ENCODE measurements around the gene APBB2.

APBB2 gene

DNA sequence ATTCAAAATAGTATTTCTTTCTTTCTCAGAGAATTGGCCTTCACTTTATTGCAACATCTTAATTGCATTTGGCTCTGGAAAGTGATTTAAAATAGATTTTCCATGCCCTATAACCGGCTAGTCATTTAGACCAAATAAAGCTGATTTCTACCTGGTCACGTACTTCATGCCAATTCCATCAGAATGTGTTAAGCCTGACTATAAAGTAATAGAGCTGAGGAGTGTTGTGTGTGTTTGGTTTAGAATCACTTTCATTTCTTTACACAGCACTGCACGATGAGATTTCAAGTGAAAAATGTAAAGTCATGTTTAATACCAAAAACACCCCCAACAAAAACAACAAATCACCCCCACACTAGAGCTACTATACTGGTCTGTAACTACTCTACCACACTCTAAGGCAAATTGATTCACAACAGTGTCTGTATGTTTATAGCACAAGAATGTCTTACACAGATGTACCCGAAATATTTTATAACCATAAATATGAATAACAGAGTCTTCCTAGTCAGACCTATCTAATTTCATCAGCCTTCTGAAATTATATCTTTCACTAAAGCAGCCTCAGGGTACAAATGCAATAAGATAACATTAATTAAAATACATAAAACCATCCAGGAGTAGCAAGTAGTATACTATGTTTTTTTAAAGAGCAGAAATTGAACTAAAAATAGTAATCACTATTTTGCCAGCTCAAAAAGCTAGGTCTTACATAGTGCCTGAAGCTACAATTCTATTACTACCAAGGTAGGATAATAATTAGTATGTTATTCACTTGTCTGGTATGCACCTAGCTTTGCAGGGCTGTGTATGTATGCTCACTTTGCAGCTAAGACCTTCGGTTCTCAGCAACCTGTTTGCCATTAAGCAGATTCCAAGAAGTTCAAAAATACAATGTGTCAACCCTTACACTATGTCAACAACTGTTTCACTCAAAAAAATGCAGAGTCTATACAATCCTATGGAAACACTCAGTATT is 28.4 kb downstream of the APBB2 start:
- no peak for DNase-seq

DNA sequence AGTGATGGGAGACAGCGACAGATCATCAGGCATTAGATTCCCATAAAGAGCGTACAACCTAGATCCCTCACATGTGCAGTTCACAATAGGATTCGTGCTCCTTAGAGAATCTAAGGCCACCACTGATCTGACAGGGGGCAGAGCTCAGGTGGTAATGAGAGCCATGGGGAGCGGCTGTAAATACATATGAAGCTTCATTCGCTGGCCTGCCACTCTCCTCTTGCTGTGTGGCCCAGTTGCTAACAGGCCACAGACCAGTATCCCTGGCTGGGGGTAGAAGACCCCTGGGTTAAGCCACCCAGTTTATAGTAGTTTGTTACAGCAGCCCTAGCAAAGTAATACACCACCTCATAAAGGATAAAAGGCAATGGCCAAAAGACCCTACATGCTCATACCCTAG is 30.3 kb downstream of the APBB2 start:
- DNase-seq, result no peak

DNA sequence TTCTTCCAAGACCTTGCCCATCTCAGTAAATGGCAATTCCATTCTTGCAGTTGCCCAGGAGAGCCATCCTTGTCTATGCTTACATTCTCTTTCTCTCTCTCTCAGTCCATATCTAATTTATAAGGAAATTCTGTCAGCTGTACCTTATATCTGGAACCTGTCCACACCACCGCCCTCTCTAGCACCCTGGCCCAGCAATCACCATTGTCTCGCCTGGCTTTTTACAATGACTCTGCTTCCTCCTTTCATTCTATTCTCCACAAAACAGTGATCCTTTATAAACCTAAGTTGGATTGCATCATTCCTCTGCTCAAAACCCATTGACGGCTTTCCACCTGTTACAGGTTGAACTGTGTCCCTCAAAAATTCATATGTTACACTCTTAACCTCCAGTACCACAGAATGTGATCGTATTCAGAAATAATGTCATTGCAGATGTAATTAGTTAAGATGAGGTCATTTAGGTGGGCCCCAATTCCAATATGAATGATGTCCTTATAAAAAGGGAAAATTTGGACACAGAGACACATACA is 31.3 kb downstream of the APBB2 start:
- DNase-seq, result no peak

DNA sequence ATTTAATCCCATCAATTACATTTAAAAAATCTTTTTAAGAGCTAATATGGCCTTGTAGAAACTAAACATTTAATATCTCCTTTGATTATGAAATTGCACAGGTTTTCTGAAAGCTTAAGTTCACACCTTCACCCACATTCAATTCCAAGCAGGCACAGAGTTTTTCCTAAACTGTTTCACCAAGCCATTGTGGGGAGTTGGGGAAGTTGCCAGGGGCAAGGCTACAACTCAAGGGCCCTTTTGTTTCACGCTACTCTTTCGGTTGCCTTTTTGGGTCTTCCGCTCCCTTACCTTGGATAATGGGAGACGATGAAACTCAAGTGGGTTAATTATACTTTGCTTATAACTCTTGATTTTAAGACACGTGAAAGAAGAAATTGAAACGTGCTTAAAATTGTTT is 33.3 kb downstream of the APBB2 start:
- no peak for DNase-seq

DNA sequence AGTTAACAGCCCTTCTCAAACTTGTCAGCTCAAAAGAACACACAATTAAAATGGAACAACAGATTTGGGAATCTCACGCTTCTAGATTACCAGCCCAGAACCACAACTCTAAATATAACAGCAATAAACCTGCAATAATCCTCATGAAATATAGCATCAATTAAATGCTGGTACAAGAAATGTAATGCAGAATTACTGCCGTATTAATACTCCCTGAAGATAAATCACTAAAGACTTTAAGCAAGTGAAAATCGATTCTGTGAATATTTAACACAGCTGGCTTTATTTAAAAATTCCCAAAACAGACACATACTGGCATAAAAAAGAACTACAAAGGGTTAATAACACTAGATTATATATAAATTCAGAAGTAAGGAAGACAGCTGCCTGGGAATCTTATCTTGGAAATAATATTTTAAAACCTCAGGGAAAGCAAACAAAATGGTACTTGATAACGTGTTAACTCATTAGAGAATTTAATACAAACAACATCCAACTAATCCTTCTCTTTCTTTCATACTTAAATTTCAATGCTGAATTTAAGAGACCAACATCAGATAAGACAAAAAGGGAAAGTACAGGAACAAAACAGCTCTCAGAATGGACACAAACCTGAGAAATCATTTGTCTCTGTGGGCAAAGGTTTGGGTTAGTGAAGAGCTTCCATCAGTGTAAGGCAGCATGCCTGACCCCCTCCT is 34.7 kb downstream of the APBB2 start:
- no peak for DNase-seq

DNA sequence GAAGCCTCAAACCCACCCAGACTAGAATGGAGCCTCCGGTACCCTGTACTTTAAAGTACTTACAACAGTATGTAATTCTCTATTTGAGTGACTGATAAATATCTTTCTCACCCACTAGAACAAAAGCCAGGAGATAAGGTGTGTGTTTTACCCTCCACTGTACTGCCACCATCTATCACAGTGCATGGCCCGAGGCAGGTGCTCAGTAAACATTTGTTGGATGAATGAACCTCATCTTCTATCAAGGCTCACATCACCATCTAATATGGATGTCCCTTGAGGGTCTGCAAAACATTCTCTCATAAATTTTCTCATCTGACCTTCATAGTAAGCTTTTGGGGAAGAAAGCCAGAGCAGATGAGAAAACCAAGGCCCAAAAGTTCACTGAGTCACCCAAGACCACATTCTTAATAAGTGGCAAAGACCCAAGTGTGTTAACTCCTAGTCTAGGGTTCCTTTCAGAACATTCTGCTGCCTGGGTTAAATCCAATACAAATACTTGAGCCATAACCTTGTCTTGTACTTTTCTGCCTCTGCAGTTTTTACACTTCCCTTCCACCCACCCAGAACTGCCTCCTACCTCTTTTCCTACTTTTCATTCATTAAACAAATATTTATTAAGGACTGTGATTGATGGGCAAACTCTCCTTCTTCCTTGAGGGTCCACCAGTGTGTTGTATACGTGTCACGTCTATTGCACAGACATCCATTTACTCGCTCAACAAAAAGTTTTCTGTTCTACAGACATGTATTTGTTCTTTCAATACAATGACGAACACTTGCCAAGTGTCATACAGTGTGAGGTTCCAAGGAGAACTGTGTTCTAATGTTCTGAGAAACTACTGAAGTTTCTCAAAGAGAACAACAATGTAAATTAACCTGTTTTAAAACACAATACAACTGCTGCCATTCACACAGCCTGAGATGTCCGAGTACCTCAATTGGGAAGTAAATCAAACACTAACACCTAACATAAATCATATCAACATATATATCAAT is 35.7 kb downstream of the APBB2 start:
- no peak for DNase-seq

DNA sequence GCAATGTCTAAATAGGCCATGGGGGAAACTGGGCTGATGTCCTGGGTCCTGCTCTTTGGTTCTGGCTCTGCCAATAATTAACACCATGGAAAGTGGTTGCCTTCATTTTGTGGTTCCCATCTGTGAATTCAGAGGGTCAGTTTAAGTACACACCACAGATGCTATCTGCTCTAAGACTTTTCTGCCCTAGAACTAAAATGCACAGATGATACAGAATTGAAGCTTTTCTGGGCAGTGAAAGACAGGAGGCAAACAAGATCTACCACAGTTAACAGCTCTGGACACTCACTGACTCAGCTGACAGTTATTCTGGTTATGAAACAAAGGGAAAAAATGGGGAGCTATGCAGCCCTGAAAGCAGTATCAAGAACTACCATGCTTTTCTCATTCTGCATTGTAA is 37.3 kb downstream of the APBB2 start:
- DNase-seq, result no peak

DNA sequence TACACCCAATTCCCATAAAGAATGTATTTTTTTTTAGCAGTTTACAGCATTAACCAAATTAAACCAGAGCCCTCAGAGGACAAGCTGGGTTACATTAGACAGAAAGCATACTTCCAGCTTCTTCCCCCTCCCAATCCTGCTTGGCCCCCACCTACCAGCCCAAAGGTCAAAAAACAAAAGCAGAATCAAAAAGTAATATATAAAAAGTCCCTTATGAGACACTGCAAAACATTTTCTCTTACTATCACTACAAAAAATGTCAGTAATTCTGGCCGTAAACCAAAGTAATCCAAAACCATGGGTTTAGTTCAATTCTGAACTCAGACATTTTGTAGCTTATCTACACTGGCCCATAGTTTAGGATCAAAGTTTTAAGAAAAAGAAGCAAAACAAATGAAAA is 38.0 kb downstream of the APBB2 start:
- no peak for DNase-seq

DNA sequence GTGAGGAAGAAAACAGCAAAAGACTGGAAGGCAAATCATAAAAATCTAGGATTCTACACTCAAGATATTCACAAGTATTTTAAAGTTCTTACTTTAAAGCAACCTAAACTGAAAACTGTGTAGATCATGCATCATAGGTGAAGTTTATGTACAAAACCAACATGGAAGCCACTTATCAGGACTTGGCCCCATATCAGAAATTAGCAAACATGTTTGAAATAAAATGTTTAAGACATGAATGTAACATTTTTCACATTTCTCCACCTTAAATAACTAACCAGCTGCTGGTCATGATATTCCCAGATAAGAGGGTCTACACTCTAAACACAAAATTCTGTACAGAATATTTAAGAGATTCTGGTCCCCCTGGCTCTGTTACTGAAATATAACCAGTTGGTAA is 38.5 kb downstream of the APBB2 start:
- DNase-seq, result no peak

DNA sequence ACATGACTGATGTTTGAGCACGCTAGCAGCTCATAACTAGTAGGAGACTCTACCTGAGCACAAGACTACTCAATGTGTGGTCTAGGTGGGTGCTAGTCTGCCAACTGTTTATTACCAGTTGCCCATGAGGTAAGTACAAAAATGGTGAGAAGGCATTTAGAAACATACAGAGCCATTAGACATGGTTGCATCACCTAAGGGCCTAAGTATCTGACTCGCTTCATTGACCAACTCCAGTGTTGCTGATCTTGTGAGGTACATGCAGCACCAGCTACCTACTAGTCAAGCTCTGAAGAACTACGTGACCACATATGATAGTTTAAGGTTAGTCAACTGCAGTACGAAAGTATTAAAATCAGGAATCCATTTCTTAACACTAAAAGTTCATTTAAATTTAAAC is 39.9 kb downstream of the APBB2 start:
- no peak for DNase-seq

DNA sequence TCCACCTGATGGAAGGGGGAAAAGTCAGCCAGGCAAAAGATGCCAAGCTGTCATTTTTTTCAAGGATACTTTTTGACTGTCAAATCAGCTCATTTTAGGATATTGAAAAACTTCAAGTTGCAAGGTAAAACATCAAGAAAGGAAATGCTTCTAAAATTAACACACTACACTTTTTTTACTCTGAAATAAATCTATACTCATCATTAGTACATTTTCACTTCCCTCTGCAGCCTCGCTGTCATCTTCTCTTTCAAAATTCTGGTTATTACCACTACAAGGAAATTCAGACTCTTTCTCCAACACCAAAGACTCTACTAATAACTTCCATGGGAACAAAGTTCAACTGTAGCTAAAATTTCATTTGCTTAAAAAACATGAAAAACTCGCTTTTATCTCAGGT is 41.6 kb downstream of the APBB2 start:
- DNase-seq, result no peak

DNA sequence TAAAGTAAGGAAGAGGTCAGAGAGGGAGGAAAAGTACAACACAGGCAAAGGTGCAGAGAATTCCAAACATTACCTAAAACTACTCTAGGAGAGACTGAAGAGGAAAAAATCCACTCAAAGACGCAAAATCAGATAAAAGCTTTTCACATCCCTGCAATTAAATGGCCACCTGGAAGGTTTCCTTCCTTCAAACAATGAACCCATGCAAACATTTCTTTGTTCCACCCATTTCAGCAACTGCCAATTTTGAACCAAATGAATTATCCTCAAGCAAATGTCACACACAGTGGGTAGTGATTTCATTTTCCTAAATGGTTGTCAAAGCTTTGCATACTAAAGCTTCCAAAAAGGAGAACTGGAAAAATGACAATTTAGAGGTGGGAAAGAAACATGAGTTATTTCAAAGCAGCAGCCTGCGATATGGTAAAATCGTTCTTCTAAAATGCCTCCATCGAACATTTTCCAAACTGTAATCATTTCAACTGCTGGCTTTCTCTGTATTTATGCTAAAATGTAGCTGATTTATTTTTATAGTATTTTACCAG is 45.0 kb downstream of the APBB2 start:
- DNase-seq, result no peak

DNA sequence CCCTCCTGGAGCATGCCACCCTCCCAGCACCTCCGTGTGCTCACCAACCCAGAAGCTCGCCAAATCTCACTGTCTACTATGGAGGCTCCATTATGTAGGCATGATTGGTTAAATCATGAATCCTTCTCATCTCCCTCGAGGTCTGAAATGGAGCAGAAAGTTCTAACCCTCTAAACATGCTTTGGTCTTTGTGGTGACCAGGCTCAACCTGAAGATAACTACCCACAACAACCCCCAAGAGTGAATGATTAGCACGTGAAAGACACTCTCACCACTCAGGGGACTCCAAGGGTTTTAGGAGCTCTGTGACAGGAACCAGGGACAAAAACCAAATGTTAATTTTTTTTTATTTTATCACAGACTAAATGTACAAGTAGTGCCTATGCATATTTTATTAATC is 47.2 kb downstream of the APBB2 start:
- DNase-seq, result no peak

DNA sequence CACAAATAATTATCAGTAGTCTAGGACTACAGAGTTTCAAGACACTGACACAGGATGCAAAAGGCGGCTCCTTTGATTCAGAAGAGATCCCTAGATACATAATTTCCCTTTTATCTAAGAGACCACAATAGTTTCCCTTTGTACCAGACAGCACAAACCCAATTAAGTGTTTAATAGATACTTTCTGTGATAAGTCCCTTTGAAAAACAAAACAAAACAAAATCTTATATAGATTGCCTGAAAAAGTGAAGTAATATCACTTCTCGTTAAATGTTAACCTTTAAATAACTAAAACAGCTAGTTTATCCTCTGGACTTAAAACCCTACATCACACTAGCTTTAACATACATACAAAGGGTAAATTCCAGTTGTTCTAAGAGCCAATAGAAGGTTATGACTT is 49.9 kb downstream of the APBB2 start:
- DNase-seq, result no peak

DNA sequence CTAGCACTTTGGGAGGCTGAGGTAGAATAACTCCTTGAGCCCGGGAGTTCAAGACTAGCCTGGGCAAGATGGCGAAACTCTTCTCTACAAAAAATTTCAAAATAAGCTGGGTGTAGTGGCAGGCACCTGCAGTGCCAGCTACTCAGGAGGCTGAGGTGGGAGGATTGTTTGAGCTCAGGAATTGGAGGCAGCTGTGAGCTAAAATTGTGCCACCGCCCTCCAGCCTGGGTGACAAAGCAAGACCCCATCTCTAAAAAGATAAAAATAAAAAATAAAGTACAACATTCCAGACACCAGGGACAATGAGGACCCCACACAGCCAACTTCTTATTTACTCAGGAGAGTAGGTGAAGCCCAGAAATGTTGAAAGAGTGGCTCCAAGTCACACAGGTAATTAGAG is 53.0 kb downstream of the APBB2 start:
- DNase-seq, result no peak

DNA sequence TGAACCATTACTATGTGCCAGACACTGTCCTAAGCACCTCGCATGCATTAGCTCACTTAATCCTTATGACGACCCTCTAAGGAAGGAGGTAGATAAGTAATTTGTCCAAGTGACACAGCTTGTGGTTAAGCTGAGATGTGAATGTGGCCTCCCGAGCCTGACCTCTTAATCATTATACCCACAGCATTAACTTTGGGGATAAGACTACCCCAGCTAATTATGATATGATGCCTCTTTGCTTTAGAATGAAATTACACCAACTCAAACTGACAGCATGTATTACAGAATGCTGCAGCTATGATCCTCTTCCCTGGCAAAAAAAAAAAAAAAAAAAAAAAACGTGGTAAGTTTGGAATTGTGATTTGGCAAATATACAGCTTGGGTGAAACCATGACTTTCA is 53.5 kb downstream of the APBB2 start:
- no peak for DNase-seq

DNA sequence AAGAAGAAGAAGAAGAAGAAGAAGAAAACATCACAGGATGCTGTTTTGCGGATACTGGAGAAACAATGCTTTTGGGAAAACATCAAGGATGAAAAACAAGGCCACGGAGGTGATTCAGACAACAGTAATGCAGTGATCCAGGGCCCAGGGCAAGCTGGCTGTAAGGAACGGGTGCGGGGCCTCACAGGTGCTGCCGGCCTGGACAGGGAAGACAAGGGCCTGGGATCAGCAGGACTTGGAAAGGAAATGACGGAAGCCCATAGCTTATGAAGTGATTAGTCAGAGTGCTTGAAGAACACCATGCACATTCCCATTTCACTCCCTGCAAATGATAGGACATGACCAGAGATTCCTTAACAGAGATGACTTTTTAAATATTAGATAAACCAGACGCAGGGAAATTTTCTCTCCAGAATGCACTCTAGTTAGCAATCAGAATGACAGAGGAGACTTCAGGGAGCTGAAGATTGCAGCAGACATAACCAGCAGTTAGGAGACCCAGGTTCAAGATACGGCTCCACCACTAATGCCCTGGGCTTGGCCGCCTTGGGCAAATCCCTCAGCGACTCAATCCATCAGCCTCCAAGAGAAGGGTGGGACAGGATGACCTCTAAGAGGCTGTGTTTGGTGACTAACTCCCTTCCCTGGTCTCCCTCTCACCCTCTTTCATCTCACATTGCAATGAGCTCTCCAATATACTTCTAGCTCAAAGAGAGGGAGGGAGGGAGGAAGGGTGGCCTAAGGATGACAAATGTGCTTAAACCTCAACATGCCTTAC is 54.1 kb downstream of the APBB2 start:
- no peak for DNase-seq

DNA sequence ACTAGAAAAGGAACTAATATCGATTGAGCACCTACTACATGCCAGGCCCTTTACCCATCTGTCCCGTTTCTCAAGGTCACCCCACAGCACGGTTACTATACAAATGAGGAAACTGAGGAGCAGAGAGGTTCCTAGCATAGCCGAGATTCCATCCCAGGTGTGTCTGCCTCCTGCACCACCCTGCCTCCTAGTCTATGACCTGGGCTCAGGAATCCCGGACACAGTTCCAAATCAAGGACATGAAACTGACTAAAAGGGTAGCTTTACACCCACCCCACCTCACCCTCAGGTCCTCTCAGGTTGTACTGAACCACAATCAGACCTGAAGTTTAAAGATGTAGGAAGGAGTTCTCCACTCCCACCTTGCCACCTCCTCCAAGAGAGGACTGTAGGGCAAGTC is 55.6 kb downstream of the APBB2 start:
- no peak for DNase-seq

DNA sequence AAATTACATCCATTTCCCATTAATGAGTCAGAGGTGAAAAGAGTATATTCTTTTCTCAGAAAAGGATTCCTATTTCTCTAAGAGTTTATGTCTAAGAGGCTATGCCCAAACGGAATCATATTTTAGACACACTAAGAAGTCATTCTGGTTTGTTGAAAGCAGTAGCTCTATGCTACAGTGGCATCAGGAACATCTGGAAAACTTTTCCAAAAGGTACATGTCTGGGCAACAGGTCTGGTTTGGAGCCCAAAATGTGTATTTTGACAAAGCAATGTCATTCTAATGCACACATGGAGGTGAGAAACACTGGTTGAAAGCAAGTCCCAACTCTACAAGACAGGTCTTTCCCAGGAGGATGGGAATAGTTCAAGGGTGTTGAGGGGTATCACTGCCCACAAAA is 56.1 kb downstream of the APBB2 start:
- DNase-seq, result no peak

DNA sequence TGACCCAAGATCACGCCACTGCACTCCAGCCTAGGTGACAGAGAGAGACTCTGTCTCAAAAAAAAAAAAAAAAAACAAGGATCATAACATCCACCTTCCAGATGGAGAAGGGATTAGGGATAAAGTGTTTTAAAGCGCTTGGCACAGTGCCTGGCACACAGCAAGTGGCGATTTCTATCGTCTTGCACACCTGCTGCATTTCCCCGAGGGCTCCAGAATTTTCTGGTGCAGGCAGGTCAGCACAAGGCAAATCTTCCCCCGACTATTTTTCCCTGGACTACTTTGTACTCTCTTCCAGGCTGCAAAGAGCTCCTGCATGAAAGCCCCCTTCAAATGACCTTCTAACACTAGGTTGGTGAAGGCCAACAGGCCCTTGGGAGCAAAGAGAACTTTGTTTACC is 57.3 kb downstream of the APBB2 start:
- DNase-seq, result no peak

DNA sequence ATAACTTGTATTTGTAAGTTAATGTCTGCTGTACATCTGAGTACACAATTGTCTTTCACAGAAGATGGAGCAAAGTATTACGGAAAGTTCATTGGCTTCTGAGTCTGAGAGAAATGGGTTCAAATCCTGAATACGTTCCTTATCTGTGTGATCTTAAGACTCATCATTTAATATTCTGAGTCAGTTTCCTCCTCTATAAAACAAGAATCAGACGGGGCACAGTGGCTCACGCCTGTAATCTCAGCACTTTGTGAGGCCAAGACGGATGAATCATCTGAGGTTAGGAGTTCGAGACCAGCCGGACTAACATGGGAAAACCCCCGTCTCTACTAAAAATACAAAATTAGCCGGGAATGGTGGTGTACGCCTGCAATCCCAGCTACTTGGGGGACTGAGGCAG is 57.8 kb downstream of the APBB2 start:
- no peak for DNase-seq

Measured in activated CD4-positive, alpha-beta T cell treated with anti-CD3 and anti-CD28 coated beads, Interleukin-2, amount 50 U/mL, for 48 hours (primary cell).